ENCODE data around the gene CCDC112.
"Not testable (repeated sequence)": the region's sequence is repeated elsewhere in the genome, so short reads cannot be mapped to it uniquely, and the experiment has no call there.

The CCDC112 gene

GRCh38 chr5:115265220-115265619 lies 31.2 kb downstream of the CCDC112 start:
- no peaks in the 10 kb centered on the region for H3K9me3 ChIP-seq (ENCODE audit: control insufficient read depth in 2 of 2, low read length in 2 of 2)
- H3K4me1 ChIP-seq (ENCODE audit: control insufficient read depth in 2 of 2, insufficient read depth in 2 of 2, low read length in 2 of 2): peaks cover 8 to 11% of the 10 kb centered on the region in 2 donors
- H3K36me3 ChIP-seq (ENCODE audit: control insufficient read depth in 2 of 2, insufficient read depth in 2 of 2, low read length in 2 of 2): peaks cover 0 to 15% of the 10 kb centered on the region in 2 donors
- no peaks in the 10 kb centered on the region for H3K27me3 ChIP-seq (ENCODE audit: control insufficient read depth in 2 of 2, insufficient read depth in 2 of 2, low read length in 2 of 2)
- no peak overlapping the region for H3K27ac ChIP-seq (ENCODE audit: low read depth in 2 of 2, low read length in 2 of 2)
- no peak overlapping the region for H3K4me3 ChIP-seq (ENCODE audit: low read length in 2 of 2)
- H3K9ac ChIP-seq (ENCODE audit: low read depth in 1 of 2, low read length in 2 of 2): no peak overlapping the region

GRCh38 chr5:115264786-115265185 lies 31.7 kb downstream of the CCDC112 start:
- no peak overlapping the region for H3K27ac ChIP-seq (ENCODE audit: low read depth in 2 of 2, low read length in 2 of 2)
- no peaks in the 10 kb centered on the region for H3K9me3 ChIP-seq (ENCODE audit: control insufficient read depth in 2 of 2, low read length in 2 of 2)
- H3K9ac ChIP-seq (ENCODE audit: low read depth in 1 of 2, low read length in 2 of 2): no peak overlapping the region
- no peaks in the 10 kb centered on the region for H3K27me3 ChIP-seq (ENCODE audit: control insufficient read depth in 2 of 2, insufficient read depth in 2 of 2, low read length in 2 of 2)
- peaks cover 8 to 11% of the 10 kb centered on the region in 2 donors for H3K4me1 ChIP-seq (ENCODE audit: control insufficient read depth in 2 of 2, insufficient read depth in 2 of 2, low read length in 2 of 2)
- peaks cover 0 to 15% of the 10 kb centered on the region in 2 donors for H3K36me3 ChIP-seq (ENCODE audit: control insufficient read depth in 2 of 2, insufficient read depth in 2 of 2, low read length in 2 of 2)
- no peak overlapping the region for H3K4me3 ChIP-seq (ENCODE audit: low read length in 2 of 2)

- Histone ChIP-seq H3K9me3 (ENCODE audit: control insufficient read depth in 2 of 2, low read length in 2 of 2) (no peaks in the 10 kb centered on the region), H3K27ac (ENCODE audit: low read depth in 2 of 2, low read length in 2 of 2) (peak overlapping the region; percentile 91 to 92), H3K27me3 (ENCODE audit: control insufficient read depth in 2 of 2, insufficient read depth in 2 of 2, low read length in 2 of 2) (no peaks in the 10 kb centered on the region), H3K4me3 (ENCODE audit: low read length in 2 of 2) (peak overlapping the region; percentile 93 to 95), H3K36me3 (ENCODE audit: control insufficient read depth in 2 of 2, insufficient read depth in 2 of 2, low read length in 2 of 2) (peaks cover 0 to 9% of the 10 kb centered on the region in 2 donors), H3K9ac (ENCODE audit: low read depth in 1 of 2, low read length in 2 of 2) (peak overlapping the region; percentile 91), H3K4me1 (ENCODE audit: control insufficient read depth in 2 of 2, insufficient read depth in 2 of 2, low read length in 2 of 2) (peaks cover 8 to 11% of the 10 kb centered on the region in 2 donors)
Observed at GRCh38 chr5:115263078-115263380, 33.4 kb downstream of the CCDC112 start.

GRCh38 chr5:115262321-115263077 lies 34.0 kb downstream of the CCDC112 start, which contains the start of gene PGGT1B:
PGGT1B (minus strand) TSS chr5:115262877; CDS start chr5:115262851, 26 bp downstream.
- H3K36me3 ChIP-seq (ENCODE audit: control insufficient read depth in 2 of 2, insufficient read depth in 2 of 2, low read length in 2 of 2): peaks cover 0 to 9% of the 10 kb centered on the region in 2 donors
- H3K9ac ChIP-seq (ENCODE audit: low read depth in 1 of 2, low read length in 2 of 2): peak within 1 kb of the TSS; percentile 91
- peak within 1 kb of the TSS; percentile 93 to 95 for H3K4me3 ChIP-seq (ENCODE audit: low read length in 2 of 2)
- H3K4me1 ChIP-seq (ENCODE audit: control insufficient read depth in 2 of 2, insufficient read depth in 2 of 2, low read length in 2 of 2): peaks cover 8 to 11% of the 10 kb centered on the region in 2 donors
- peak within 1 kb of the TSS; percentile 91 to 92 for H3K27ac ChIP-seq (ENCODE audit: low read depth in 2 of 2, low read length in 2 of 2)
- no peaks in the 10 kb centered on the region for H3K9me3 ChIP-seq (ENCODE audit: control insufficient read depth in 2 of 2, low read length in 2 of 2)
- no peaks in the 10 kb centered on the region for H3K27me3 ChIP-seq (ENCODE audit: control insufficient read depth in 2 of 2, insufficient read depth in 2 of 2, low read length in 2 of 2)

GRCh38 chr5:115262011-115262320 lies 34.5 kb downstream of the CCDC112 start:
- Histone ChIP-seq H3K27ac (ENCODE audit: low read depth in 2 of 2, low read length in 2 of 2) (peak overlapping the region; percentile 91 to 92), H3K4me1 (ENCODE audit: control insufficient read depth in 2 of 2, insufficient read depth in 2 of 2, low read length in 2 of 2) (peaks cover 8 to 11% of the 10 kb centered on the region in 2 donors)

GRCh38 chr5:115260248-115260647 lies 36.2 kb downstream of the CCDC112 start:
- H3K27ac ChIP-seq (ENCODE audit: low read depth in 2 of 2, low read length in 2 of 2): no peak overlapping the region
- H3K4me1 ChIP-seq (ENCODE audit: control insufficient read depth in 2 of 2, insufficient read depth in 2 of 2, low read length in 2 of 2): peaks cover 8 to 16% of the 10 kb centered on the region in 2 donors
- H3K9me3 ChIP-seq (ENCODE audit: control insufficient read depth in 2 of 2, low read length in 2 of 2): no peaks in the 10 kb centered on the region
- no peak overlapping the region for H3K9ac ChIP-seq (ENCODE audit: low read depth in 1 of 2, low read length in 2 of 2)
- H3K4me3 ChIP-seq (ENCODE audit: low read length in 2 of 2): no peak overlapping the region
- peaks cover 5% of the 10 kb centered on the region in 2 donors for H3K36me3 ChIP-seq (ENCODE audit: control insufficient read depth in 2 of 2, insufficient read depth in 2 of 2, low read length in 2 of 2)
- H3K27me3 ChIP-seq (ENCODE audit: control insufficient read depth in 2 of 2, insufficient read depth in 2 of 2, low read length in 2 of 2): no peaks in the 10 kb centered on the region

More at GRCh38 chr5:115262011-115262320, 34.5 kb downstream of the CCDC112 start:
- Histone ChIP-seq H3K36me3 (ENCODE audit: control insufficient read depth in 2 of 2, insufficient read depth in 2 of 2, low read length in 2 of 2) (peaks cover 0 to 8% of the 10 kb centered on the region in 2 donors), H3K27me3 (ENCODE audit: control insufficient read depth in 2 of 2, insufficient read depth in 2 of 2, low read length in 2 of 2) (no peaks in the 10 kb centered on the region), H3K4me3 (ENCODE audit: low read length in 2 of 2) (peak overlapping the region; percentile 93 to 95), H3K9ac (ENCODE audit: low read depth in 1 of 2, low read length in 2 of 2) (peak overlapping the region; percentile 91), H3K9me3 (ENCODE audit: control insufficient read depth in 2 of 2, low read length in 2 of 2) (no peaks in the 10 kb centered on the region)

- H3K9me3 ChIP-seq (ENCODE audit: control insufficient read depth in 2 of 2, low read length in 2 of 2): no peaks in the 10 kb centered on the region
- H3K27ac ChIP-seq (ENCODE audit: low read depth in 2 of 2, low read length in 2 of 2): no peak overlapping the region
- no peak overlapping the region for H3K9ac ChIP-seq (ENCODE audit: low read depth in 1 of 2, low read length in 2 of 2)
- H3K36me3 ChIP-seq (ENCODE audit: control insufficient read depth in 2 of 2, insufficient read depth in 2 of 2, low read length in 2 of 2): peaks cover 0 to 5% of the 10 kb centered on the region in 2 donors
- H3K4me3 ChIP-seq (ENCODE audit: low read length in 2 of 2): no peak overlapping the region
- no peaks in the 10 kb centered on the region for H3K27me3 ChIP-seq (ENCODE audit: control insufficient read depth in 2 of 2, insufficient read depth in 2 of 2, low read length in 2 of 2)
- peaks cover 8 to 16% of the 10 kb centered on the region in 2 donors for H3K4me1 ChIP-seq (ENCODE audit: control insufficient read depth in 2 of 2, insufficient read depth in 2 of 2, low read length in 2 of 2)
Observed at GRCh38 chr5:115257981-115258380, 38.5 kb downstream of the CCDC112 start.

- H3K4me1 ChIP-seq (ENCODE audit: control insufficient read depth in 2 of 2, insufficient read depth in 2 of 2, low read length in 2 of 2); H3K36me3 ChIP-seq (ENCODE audit: control insufficient read depth in 2 of 2, insufficient read depth in 2 of 2, low read length in 2 of 2); H3K27me3 ChIP-seq (ENCODE audit: control insufficient read depth in 2 of 2, insufficient read depth in 2 of 2, low read length in 2 of 2); H3K4me3 ChIP-seq (ENCODE audit: low read length in 2 of 2); H3K9ac ChIP-seq (ENCODE audit: low read depth in 1 of 2, low read length in 2 of 2); H3K9me3 ChIP-seq (ENCODE audit: control insufficient read depth in 2 of 2, low read length in 2 of 2): not testable (repeated sequence)
- peak overlapping the region in 1 of 2 donors; percentile 29 for H3K27ac ChIP-seq (ENCODE audit: low read depth in 2 of 2, low read length in 2 of 2)
Observed at GRCh38 chr5:115249379-115249778, 47.1 kb downstream of the CCDC112 start.

GRCh38 chr5:115246361-115246991 lies 50.0 kb downstream of the CCDC112 start:
- Histone ChIP-seq H3K27ac (ENCODE audit: low read depth in 2 of 2, low read length in 2 of 2) (no peak overlapping the region), H3K9ac (ENCODE audit: low read depth in 1 of 2, low read length in 2 of 2) (no peak overlapping the region), H3K4me3 (ENCODE audit: low read length in 2 of 2) (no peak overlapping the region), H3K36me3 (ENCODE audit: control insufficient read depth in 2 of 2, insufficient read depth in 2 of 2, low read length in 2 of 2) (peaks cover 0 to 4% of the 10 kb centered on the region in 2 donors), H3K27me3 (ENCODE audit: control insufficient read depth in 2 of 2, insufficient read depth in 2 of 2, low read length in 2 of 2) (no peaks in the 10 kb centered on the region), H3K9me3 (ENCODE audit: control insufficient read depth in 2 of 2, low read length in 2 of 2) (no peaks in the 10 kb centered on the region), H3K4me1 (ENCODE audit: control insufficient read depth in 2 of 2, insufficient read depth in 2 of 2, low read length in 2 of 2) (no peaks in the 10 kb centered on the region)

GRCh38 chr5:115243412-115243811 lies 53.0 kb downstream of the CCDC112 start:
- Histone ChIP-seq H3K27me3 (ENCODE audit: control insufficient read depth in 2 of 2, insufficient read depth in 2 of 2, low read length in 2 of 2) (no peaks in the 10 kb centered on the region), H3K9ac (ENCODE audit: low read depth in 1 of 2, low read length in 2 of 2) (no peak overlapping the region), H3K36me3 (ENCODE audit: control insufficient read depth in 2 of 2, insufficient read depth in 2 of 2, low read length in 2 of 2) (peaks cover 16 to 17% of the 10 kb centered on the region in 2 donors), H3K27ac (ENCODE audit: low read depth in 2 of 2, low read length in 2 of 2) (no peak overlapping the region), H3K9me3 (ENCODE audit: control insufficient read depth in 2 of 2, low read length in 2 of 2) (no peaks in the 10 kb centered on the region), H3K4me1 (ENCODE audit: control insufficient read depth in 2 of 2, insufficient read depth in 2 of 2, low read length in 2 of 2) (no peaks in the 10 kb centered on the region), H3K4me3 (ENCODE audit: low read length in 2 of 2) (no peak overlapping the region)

Data from mucosa of rectum (tissue), 2 donors.